H1 (cell line): ENCODE results near the gene AGPAT3.

Experiments
- CBX5 ChIP-seq: fragments of 300-800, 300-1000 bp; sonication (generic); IDR thresholded peaks from 2 replicates; pipeline ENCODE4 v1.7.1; 2016; ENCODE audit warnings: antibody characterized with exemption, low read length, low read depth
- CEBPB ChIP-seq: IDR thresholded peaks from 2 replicates; pipeline ENCODE4 v1.6.1; 2012; ENCODE audit warnings: low read depth, low read length
- CHD2 ChIP-seq: IDR thresholded peaks from 2 replicates; pipeline ENCODE4 v1.6.1; 2012; ENCODE audit warnings: low read length, improper control_type of control experiment
- EGR1 ChIP-seq: IDR thresholded peaks from 2 replicates; pipeline ENCODE4 v1.6.1; 2011; ENCODE audit warnings: low read depth, low read length, borderline replicate concordance
- NRF1 ChIP-seq: IDR thresholded peaks from 2 replicates; pipeline ENCODE4 v1.6.1; 2011; ENCODE audit warnings: mild to moderate bottlenecking, low read depth, low read length, improper control_type of control experiment
- RFX5 ChIP-seq: IDR thresholded peaks from 2 replicates; pipeline ENCODE4 v1.6.1; 2011; ENCODE audit warnings: low read depth, low read length, improper control_type of control experiment, borderline replicate concordance
- ZNF274 ChIP-seq: IDR thresholded peaks from 2 replicates; pipeline ENCODE4 v1.7.0; 2012; ENCODE audit warnings: low read length, borderline replicate concordance; ENCODE audit errors: extremely low read depth
- TF ChIP-seq, protein P1 (sequence below), 3 experiments: IDR thresholded peaks; 1 replicate in 2 of 3; 2 replicates in 1 of 3; pipeline versions ENCODE4 v1.5.1 to v1.6.1; 2011; ENCODE audit warnings: low read length in 3 of 3, mild to moderate bottlenecking in 3 of 3, inconsistent platforms in 2 of 3, low read depth in 1 of 3, moderate library complexity in 1 of 3; ENCODE audit not compliant: insufficient read depth in 1 of 3; ENCODE audit errors: control extremely low read depth in 1 of 3
- TF ChIP-seq, protein P2 (sequence below): IDR thresholded peaks from 2 replicates; pipeline ENCODE4 v1.6.1; 2012; ENCODE audit warnings: low read length, inconsistent platforms

DNA sequence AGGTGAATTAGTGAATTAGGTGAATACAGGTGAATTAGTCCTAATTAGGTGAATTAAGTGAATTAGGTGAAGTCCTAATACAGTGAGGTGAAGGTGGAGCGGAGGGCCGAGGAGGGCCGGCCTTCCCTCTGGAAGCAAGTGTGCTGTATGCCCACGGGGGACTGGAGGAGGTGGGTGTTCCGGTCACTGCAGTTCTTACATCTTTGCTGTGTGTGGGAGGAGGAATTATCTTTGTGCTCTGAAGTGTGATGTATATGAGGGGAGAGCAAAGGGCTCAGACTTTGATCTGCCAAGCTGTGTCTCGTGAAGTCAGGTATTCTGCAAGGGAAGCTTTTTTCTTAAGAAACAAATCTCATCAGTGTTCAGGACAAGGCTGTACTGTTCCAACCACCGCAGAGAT, 45.4 kb downstream of the AGPAT3 start:
- no peak for TF ChIP-seq CEBPB
- TF ChIP-seq NRF1, result no peak
- TF ChIP-seq RFX5, result no peak
- TF ChIP-seq, protein P1, sequence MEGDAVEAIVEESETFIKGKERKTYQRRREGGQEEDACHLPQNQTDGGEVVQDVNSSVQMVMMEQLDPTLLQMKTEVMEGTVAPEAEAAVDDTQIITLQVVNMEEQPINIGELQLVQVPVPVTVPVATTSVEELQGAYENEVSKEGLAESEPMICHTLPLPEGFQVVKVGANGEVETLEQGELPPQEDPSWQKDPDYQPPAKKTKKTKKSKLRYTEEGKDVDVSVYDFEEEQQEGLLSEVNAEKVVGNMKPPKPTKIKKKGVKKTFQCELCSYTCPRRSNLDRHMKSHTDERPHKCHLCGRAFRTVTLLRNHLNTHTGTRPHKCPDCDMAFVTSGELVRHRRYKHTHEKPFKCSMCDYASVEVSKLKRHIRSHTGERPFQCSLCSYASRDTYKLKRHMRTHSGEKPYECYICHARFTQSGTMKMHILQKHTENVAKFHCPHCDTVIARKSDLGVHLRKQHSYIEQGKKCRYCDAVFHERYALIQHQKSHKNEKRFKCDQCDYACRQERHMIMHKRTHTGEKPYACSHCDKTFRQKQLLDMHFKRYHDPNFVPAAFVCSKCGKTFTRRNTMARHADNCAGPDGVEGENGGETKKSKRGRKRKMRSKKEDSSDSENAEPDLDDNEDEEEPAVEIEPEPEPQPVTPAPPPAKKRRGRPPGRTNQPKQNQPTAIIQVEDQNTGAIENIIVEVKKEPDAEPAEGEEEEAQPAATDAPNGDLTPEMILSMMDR (IDR thresholded peaks at IDR 0.05; ENCODE audit: control extremely low read depth in 1 of 3, insufficient read depth in 1 of 3, low read depth in 1 of 3, low read length in 3 of 3), result no peak
- TF ChIP-seq EGR1, result no peak
- TF ChIP-seq, protein P2, sequence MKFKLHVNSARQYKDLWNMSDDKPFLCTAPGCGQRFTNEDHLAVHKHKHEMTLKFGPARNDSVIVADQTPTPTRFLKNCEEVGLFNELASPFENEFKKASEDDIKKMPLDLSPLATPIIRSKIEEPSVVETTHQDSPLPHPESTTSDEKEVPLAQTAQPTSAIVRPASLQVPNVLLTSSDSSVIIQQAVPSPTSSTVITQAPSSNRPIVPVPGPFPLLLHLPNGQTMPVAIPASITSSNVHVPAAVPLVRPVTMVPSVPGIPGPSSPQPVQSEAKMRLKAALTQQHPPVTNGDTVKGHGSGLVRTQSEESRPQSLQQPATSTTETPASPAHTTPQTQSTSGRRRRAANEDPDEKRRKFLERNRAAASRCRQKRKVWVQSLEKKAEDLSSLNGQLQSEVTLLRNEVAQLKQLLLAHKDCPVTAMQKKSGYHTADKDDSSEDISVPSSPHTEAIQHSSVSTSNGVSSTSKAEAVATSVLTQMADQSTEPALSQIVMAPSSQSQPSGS, result no peak
- TF ChIP-seq ZNF274, result no peak
- TF ChIP-seq CHD2, result no peak
- TF ChIP-seq CBX5, result no peak
